T-helper 22 cell (primary cell): ENCODE results near the gene TRAF3IP1.
"Not testable (repeated sequence)": the region's sequence is repeated elsewhere in the genome, so short reads cannot be mapped to it uniquely, and the experiment has no call there.

Experiments used
- DNase-seq: peaks from one replicate; pipeline ENCODE4 v3.0.0-alpha.2; 2020; ENCODE audit warnings: low read depth

The TRAF3IP1 gene

GRCh38 chr2:238320246-238320647 lies at the start of gene TRAF3IP1:
TRAF3IP1 (plus strand) TSS chr2:238320518; CDS start chr2:238320663, 145 bp downstream.
- peak; percentile 81 for DNase-seq

GRCh38 chr2:238270606-238271005 lies 49.7 kb upstream of the TRAF3IP1 start:
- no peak for DNase-seq

GRCh38 chr2:238271061-238271554 lies 49.2 kb upstream of the TRAF3IP1 start:
- DNase-seq: no peak

GRCh38 chr2:238271686-238272085 lies 48.6 kb upstream of the TRAF3IP1 start:
- DNase-seq: not testable (repeated sequence)

DNA sequence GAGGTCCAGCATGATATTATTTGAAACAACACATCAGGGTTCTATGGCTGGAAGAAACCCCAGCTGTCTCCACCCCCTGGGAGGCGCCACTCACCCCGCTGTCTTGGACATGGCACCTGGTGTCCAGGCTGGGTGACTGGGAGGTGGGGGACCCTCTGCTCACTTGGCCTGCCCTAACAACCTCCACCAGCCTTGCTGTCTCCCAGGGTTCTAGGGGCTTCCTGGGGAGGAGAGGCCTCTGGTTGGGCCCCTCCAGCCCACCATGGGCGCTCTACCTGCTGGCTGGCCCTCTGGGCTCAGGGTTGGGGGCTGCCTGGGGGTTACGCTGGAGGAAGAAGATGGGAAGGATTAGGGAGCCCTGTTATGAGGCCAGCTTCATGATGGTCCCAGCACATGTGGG lies 48.2 kb upstream of the TRAF3IP1 start:
- DNase-seq: no peak

- DNase-seq: not testable (repeated sequence)
Measured at GRCh38 chr2:238273433-238273832, 46.9 kb upstream of the TRAF3IP1 start.

- no peak for DNase-seq
Measured at GRCh38 chr2:238274152-238274865, 46.0 kb upstream of the TRAF3IP1 start.

DNA sequence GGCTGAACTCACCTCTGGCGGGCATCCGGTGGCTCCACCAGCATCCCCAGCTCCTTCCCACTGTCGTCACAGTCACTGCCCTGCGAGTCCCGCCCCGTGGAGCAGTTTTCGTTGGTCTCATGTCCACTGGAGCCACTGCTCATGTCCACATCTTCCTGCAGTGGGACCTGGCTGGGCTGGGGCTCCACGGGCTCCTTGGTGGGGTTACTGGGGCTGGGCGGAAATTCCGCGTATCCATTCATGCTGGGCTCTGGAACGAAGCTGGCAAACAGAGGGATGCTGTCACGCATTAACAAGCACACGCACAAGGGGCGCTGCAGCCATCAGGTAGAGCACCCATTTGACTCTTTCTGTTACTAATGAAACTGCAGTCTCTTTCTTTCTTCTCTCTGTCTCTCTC lies 42.6 kb upstream of the TRAF3IP1 start:
- no peak for DNase-seq

GRCh38 chr2:238278626-238279323 lies 41.5 kb upstream of the TRAF3IP1 start:
- DNase-seq: no peak

- DNase-seq: no peak
Measured at GRCh38 chr2:238279324-238279682, 41.0 kb upstream of the TRAF3IP1 start.

GRCh38 chr2:238280083-238280825 lies 40.1 kb upstream of the TRAF3IP1 start:
- DNase-seq: no peak

- no peak for DNase-seq
Measured at GRCh38 chr2:238281826-238282480, 38.4 kb upstream of the TRAF3IP1 start.

- no peak for DNase-seq
Measured at GRCh38 chr2:238282861-238283738, 37.2 kb upstream of the TRAF3IP1 start.

GRCh38 chr2:238284802-238285515 lies 35.4 kb upstream of the TRAF3IP1 start:
- no peak for DNase-seq

GRCh38 chr2:238285653-238286082 lies 34.6 kb upstream of the TRAF3IP1 start:
- no peak for DNase-seq

- no peak for DNase-seq
Measured at GRCh38 chr2:238286095-238286494, 34.2 kb upstream of the TRAF3IP1 start.

DNA sequence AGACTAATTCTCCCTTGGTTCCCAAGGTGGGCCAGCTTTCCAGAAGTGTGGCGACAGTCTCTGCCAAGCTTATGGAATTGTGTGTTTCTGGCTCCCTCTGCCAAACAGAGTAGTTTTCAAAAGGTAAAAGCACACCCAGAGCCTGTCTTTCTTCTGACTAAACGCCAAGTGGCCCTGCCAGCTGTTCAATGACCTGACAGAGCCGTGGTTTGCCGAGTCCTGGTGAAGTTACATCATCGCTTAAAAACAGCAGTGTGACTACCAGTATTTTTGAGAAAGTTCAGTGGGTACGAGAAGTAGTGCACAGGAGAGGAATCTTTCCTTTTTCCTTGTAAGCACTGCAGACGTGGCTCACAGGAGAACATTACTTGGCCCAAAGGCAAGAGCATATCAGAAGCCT lies 33.8 kb upstream of the TRAF3IP1 start:
- DNase-seq: no peak

DNA sequence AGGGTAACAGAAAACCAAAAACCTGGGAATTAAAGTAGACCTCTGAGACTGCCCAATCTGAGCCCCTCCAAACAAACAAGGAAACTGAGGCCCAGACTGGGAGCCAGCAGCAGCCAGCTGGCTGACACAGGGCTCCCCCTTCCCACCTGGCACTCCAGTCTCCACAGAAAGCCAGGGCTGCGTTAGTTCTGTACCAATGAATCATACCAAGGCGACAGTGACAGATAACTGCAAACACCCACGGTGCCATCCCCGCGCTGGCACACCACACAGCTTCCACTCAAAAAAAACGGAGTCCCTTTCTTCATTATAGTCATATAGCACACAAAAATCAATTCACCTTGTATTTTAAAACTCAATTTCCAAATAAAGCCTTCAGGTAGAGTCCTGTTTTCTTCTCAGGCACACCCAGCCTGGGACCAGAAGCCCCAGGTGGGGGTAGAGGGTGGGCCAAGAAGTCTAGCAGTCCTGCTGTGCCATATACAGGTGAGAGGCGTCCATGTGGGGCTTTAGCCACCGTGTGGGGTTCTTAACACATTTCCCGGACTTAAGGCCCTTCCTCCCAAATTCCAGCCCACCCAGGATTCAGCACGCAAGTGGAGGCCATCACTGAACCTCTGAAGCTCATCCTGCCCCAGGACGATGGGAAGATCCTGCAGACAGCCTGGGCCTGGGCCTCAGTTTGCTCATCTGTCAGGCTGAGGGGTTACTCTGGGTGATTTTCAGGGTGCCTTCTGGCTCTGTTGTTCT lies 33.2 kb upstream of the TRAF3IP1 start:
- DNase-seq: no peak

DNA sequence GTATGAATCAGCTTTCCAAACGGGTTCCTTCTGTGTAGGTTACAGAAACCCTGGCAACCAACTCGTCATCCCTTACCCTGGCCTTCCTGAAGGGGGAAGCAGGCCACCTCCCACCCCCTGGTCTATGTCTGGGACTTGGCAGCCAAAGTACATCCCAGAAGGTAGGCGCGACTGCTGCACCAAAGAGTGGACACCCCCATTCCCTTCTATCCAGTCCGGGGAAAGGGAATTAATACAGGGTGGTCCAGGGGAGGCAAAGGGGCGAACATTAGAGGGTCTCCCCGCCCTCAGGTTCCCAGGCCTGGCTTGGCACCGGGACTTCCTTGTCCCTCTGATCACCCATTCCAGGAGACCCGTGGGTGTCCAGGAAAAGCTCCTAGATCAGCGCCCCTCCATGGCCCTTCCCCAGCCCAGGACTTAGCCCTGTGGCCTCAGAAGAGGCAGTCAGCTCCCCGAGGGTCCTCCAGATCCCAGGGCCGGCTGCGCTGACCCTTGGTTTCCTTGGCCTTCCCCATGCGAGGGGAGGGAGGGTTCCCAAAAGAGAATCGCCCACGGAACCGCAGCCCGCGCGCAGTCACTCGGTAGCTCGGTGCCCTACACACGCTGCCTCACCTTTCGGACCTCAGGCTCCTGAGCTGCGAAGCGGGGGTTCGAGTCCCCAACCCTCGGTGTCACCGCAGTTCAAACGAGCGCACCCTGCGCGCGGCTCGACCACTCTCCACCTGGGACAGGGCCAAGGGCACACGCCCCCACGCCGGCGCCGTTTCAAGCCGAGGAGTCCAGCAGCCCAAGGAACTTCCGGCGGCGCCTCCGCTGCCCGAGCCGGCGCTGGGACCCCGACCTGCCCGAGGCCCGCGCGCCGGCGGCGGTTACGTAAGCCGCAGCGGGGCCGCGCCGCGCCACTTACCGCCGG lies 32.3 kb upstream of the TRAF3IP1 start, which contains the start of gene PER2:
PER2 (minus strand) TSS at position 874 of the 913 bp plus-strand sequence. CDS start 10,674 bp downstream, outside the sequence.
- DNase-seq: peak; percentile 13
